22Rv1 (cell line): ENCODE data around the gene SRXN1.

Experiments
- H3K27ac ChIP-seq: fragments of 450-650 bp; 2 replicates; pipeline ENCODE4 v1.5.1; 2017
- ZFX ChIP-seq: fragments of 450-650 bp; IDR thresholded peaks from 2 replicates; pipeline ENCODE4 v1.6.1; 2017; ENCODE audit warnings: antibody characterized with exemption, borderline replicate concordance
- TF ChIP-seq, protein P1 (sequence below): fragments of 450-650 bp; IDR thresholded peaks from 2 replicates; pipeline ENCODE4 v1.5.1; 2017; ENCODE audit warnings: mild to moderate bottlenecking

SRXN1 gene

DNA sequence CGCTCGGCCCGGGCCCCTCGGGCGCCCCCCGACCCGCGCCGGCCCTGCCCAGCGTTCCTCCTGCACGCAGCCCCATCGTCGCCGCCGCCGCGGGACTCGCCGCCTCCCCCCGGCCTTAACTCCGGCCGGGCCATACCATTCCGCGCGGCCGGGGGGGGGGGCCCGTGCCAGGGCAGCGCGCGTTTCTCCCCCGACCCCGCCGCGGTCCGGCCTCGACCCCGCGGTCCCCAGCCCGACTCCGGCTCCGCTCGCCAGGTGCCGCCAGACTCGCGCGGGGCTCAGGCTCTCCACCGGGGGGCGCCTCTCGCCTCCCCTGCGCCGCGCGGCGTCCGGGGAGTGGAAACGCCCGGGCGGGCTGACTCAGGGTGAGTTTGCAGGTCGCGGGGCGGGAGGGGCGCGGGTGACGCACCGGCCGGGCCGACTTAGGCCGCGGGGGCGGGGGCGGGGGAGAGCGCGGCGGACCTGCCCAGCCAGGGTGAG is at the start of gene SRXN1:
TSS of gene SRXN1 (minus strand) at position 91 of the 480 bp plus-strand sequence. CDS start at position 76, 15 bp downstream.
- H3K27ac ChIP-seq: peak within 1 kb of the TSS; percentile 80
- no peak for TF ChIP-seq ZFX
- TF ChIP-seq, protein P1, sequence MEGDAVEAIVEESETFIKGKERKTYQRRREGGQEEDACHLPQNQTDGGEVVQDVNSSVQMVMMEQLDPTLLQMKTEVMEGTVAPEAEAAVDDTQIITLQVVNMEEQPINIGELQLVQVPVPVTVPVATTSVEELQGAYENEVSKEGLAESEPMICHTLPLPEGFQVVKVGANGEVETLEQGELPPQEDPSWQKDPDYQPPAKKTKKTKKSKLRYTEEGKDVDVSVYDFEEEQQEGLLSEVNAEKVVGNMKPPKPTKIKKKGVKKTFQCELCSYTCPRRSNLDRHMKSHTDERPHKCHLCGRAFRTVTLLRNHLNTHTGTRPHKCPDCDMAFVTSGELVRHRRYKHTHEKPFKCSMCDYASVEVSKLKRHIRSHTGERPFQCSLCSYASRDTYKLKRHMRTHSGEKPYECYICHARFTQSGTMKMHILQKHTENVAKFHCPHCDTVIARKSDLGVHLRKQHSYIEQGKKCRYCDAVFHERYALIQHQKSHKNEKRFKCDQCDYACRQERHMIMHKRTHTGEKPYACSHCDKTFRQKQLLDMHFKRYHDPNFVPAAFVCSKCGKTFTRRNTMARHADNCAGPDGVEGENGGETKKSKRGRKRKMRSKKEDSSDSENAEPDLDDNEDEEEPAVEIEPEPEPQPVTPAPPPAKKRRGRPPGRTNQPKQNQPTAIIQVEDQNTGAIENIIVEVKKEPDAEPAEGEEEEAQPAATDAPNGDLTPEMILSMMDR: peak; percentile 80

DNA sequence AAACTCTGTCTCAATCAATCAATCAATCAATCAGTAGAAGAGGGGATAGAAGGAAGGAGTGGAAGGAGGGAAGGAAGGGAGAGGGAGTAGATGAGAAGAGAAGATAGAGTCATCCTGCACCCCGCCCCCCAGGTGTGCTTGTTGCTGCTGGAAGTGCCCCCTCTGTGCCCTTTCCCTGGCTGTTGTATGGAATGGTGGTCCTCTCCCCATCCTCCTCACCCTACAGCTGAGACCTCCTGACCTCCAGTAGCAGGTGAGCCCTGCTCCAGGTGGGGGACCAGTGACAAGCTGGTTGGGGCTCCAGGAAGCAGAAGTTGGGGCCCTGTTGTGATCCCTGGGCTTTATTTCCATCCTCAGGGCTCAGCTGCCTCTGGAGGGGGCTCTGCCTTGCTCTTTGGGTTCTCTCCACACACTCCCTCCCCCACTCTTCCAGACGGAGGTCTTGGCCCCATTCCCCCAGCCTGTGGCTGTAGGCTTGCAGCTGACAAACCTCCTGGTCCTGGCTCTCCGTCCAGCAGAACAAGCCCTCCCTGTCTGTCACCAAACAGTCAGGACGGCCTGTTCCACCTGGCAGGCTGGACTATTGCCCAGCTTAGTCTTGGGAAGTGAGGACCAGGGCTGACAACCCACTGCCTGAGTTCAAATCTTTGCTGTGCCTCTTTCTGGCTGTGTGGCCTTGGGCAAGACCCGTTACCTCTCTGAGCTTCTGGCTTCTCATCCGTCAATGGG is 48.6 kb upstream of the SRXN1 start:
- no peak for TF ChIP-seq ZFX
- TF ChIP-seq, protein P1: no peak
- H3K27ac ChIP-seq: no peak overlapping the region

DNA sequence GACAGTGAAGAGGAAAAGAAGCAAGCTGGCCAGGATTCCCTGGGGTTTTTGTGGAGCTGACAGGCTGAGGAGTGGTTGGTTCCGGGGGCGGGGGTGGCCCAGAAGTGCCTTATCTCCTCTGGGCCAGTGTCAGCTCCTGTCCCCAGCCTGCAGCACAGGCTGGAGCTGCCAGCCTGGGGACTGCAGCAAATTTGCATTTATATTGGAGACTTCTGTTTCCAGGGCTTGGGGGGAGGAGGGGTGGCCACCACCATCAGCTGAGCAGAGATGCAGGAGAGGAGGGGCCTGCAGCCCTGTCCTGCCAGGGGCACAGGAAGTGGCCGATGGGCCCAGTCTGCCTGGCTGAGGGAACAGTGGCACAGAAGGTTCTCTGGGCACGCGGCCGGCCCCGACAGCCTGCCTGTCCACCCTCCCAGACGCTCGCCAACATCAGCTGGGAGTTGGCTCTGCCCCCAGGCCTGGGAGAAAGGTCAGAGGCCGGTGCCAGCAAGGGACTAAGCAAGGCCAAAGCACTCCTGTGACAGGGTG is 46.9 kb upstream of the SRXN1 start:
- no peak overlapping the region for H3K27ac ChIP-seq
- TF ChIP-seq ZFX: no peak
- TF ChIP-seq, protein P1: no peak

DNA sequence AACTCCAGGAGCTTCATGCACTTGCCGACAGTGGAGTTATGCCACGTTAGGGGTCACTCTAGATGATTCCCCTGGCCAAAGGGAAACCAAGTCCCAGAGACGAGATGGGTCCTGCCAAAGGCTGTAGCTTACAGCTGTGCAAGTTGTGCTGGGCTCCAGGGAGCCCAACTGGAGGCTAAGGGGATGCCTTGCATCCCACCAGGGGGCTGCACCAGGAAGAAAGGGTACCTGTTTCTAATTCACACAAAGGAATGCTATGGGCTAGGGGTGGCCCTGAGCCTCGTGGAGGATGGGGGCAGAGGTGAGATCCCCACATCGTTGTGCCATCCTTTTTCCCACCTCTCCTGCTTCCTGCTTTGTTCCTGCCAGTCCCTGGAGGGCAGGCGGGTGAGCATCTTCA is 46.3 kb upstream of the SRXN1 start:
- no peak for TF ChIP-seq ZFX
- TF ChIP-seq, protein P1: no peak
- H3K27ac ChIP-seq: no peak overlapping the region

DNA sequence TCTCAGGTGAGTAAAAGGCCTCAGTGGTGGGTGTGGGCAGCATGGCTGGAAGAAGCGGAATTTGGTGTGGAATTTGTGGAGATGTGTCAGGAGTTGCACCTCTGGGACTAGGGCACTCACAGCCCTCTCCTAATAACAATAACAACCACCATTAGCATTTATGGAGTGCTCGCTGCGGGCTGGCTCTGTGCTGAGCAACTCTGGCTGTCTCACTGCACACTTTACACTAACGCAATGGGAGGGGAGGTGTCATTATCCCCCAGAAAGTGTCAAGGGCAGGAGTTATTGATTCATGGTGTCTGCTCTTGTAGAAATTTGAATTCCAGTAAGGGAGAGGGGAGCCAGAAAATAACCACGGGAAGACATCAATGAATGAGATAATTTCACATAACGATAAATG is 45.3 kb upstream of the SRXN1 start:
- H3K27ac ChIP-seq: no peak overlapping the region
- no peak for TF ChIP-seq ZFX
- TF ChIP-seq, protein P1: no peak

DNA sequence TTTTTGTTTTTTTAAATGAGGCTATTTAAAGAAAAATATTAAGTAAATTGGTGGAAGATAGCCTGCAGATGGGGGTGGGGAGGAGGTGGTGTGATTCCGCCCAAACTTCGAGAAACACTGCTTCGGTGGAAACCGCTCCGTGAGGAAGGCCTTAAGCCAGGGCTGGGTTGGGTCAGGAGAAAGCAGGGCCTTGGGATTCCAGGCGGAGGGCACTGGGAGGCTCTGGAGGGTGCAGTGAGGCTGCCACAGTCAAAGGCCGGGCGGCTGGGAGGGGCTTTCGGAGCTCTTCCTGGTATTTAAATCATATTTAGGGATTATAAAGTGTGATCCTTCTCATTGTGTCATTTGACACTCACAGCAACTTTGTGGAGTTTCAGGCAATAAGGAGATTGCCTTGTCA is 44.8 kb upstream of the SRXN1 start:
- no peak overlapping the region for H3K27ac ChIP-seq
- TF ChIP-seq ZFX: no peak
- TF ChIP-seq, protein P1: no peak
